H1 (cell line): ENCODE results near the gene PLCH2. TPM values are rescaled to one million over a fixed set of nuclear protein-coding genes. Genes with fewer than 3 reads are reported as not detected.

ENCODE experiments used
- CTCF ChIA-PET: fragments of 300-600 bp; sonication (Branson Sonifier 250); formaldehyde crosslinking; loops from one replicate; lab custom pipeline; 2021; ENCODE audit not compliant: partially characterized antibody; lab: Charles Lee
- POLR2A ChIA-PET: fragments of 300-600 bp; sonication (Branson Sonifier 250); formaldehyde crosslinking; loops from one replicate; lab custom pipeline; 2021; ENCODE audit warnings: inconsistent platforms; ENCODE audit not compliant: partially characterized antibody; lab: Charles Lee
- DNase-seq, 2 experiments: peaks; one replicate each; pipeline versions ENCODE4 v3.0.0 to v3.0.0-alpha.2; 2010 to 2022; ENCODE audit warnings: low spot score in 2 of 2, low read depth in 1 of 2, mixed read lengths in 1 of 2
- FAIRE-seq: peaks from 2 replicates; lab custom pipeline; 2011; peaks lifted over from hg19 to GRCh38; lab: Jason Lieb, UNC
- H2AFZ ChIP-seq: 2 replicates; pipeline ENCODE4 v1.8.1; 2012; ENCODE audit warnings: low read length, inconsistent platforms
- H2AK5ac ChIP-seq: 2 replicates; pipeline ENCODE4 v1.6.1; 2013; ENCODE audit warnings: low read depth, low read length
- H2BK120ac ChIP-seq: replicated peaks from 2 replicates; pipeline ENCODE3; 2013; ENCODE audit warnings: low read depth, low read length, inconsistent platforms
- H2BK12ac ChIP-seq: 2 replicates; pipeline ENCODE4 v1.6.1; 2013; ENCODE audit warnings: low read depth, low read length
- H2BK15ac ChIP-seq: 2 replicates; pipeline ENCODE4 v1.6.1; 2013; ENCODE audit warnings: low read length
- H2BK20ac ChIP-seq: 2 replicates; pipeline ENCODE4 v1.6.1; 2013; ENCODE audit warnings: low read length
- H2BK5ac ChIP-seq: 2 replicates; pipeline ENCODE4 v1.6.1; 2013; ENCODE audit warnings: low read depth, low read length
- H3K14ac ChIP-seq: 2 replicates; pipeline ENCODE4 v1.6.1; 2013; ENCODE audit warnings: inconsistent platforms; ENCODE audit not compliant: insufficient read length
- H3K18ac ChIP-seq: 2 replicates; pipeline ENCODE4 v1.6.1; 2013; ENCODE audit warnings: low read length; ENCODE audit errors: extremely low read depth
- H3K23ac ChIP-seq: 2 replicates; pipeline ENCODE4 v1.6.1; 2013; ENCODE audit warnings: inconsistent platforms; ENCODE audit not compliant: insufficient read length
- H3K23me2 ChIP-seq: 2 replicates; pipeline ENCODE4 v1.6.1; 2013; ENCODE audit warnings: low read depth, low read length
- H3K27ac ChIP-seq: 2 replicates; pipeline ENCODE4 v1.6.1; 2011; ENCODE audit warnings: low read depth, low read length, inconsistent platforms
- H3K27me3 ChIP-seq, 4 experiments: replicated peaks in 1 of 4; 1 replicate in 1 of 4; 2 replicates in 3 of 4; pipeline versions ENCODE4 v1.6.1 to v1.8.1; 2011 to 2013; ENCODE audit warnings: low read length in 3 of 4, mild to moderate bottlenecking in 3 of 4, inconsistent platforms in 2 of 4, mixed read lengths in 2 of 4, moderate library complexity in 1 of 4; ENCODE audit not compliant: control insufficient read depth in 3 of 4, insufficient read depth in 3 of 4; ENCODE audit errors: extremely low read depth in 1 of 4
- H3K36me3 ChIP-seq, 4 experiments: 2 replicates each; pipeline versions ENCODE4 v1.6.1 to v1.8.1; 2011 to 2013; ENCODE audit warnings: mild to moderate bottlenecking in 4 of 4, low read length in 3 of 4, moderate library complexity in 2 of 4, control low read depth in 1 of 4, inconsistent platforms in 1 of 4; ENCODE audit not compliant: insufficient read depth in 4 of 4, control insufficient read depth in 2 of 4
- H3K4ac ChIP-seq: replicated peaks from 2 replicates; pipeline ENCODE3; 2013; ENCODE audit warnings: low read length, low read depth, mixed read lengths, inconsistent platforms; ENCODE audit not compliant: insufficient read length
- H3K4me1 ChIP-seq, 4 experiments: replicated peaks in 1 of 4; 1 replicate in 1 of 4; 2 replicates in 3 of 4; pipeline versions ENCODE4 v1.6.1 to v1.8.1; 2011 to 2013; ENCODE audit warnings: low read length in 3 of 4, inconsistent platforms in 2 of 4, mixed read lengths in 1 of 4; ENCODE audit not compliant: insufficient read depth in 4 of 4, control insufficient read depth in 3 of 4
- H3K4me2 ChIP-seq, 2 experiments: 2 replicates each; pipeline versions ENCODE4 v1.6.1 to v1.8.1; 2011 to 2013; ENCODE audit warnings: low read depth in 2 of 2, low read length in 2 of 2, control low read depth in 1 of 2, inconsistent platforms in 1 of 2, mild to moderate bottlenecking in 1 of 2; ENCODE audit not compliant: insufficient read depth in 1 of 2
- H3K4me3 ChIP-seq, 4 experiments: fragments of 200-600, 300-600 bp in 1 of 4; sonication (generic), shearing (Covaris generic), sonication (Bioruptor Twin) in 1 of 4; 2 replicates each; pipeline versions ENCODE4 v1.5.1 to v1.8.1; 2011 to 2016; ENCODE audit warnings: low read length in 4 of 4, low read depth in 3 of 4, control low read depth in 2 of 4, inconsistent platforms in 2 of 4, mild to moderate bottlenecking in 2 of 4, mixed read lengths in 1 of 4, moderate library complexity in 1 of 4; ENCODE audit not compliant: insufficient read depth in 2 of 4; ENCODE audit errors: extremely low read depth in 1 of 4
- H3K56ac ChIP-seq: replicated peaks from 2 replicates; pipeline ENCODE3; 2013; ENCODE audit warnings: low read depth, mild to moderate bottlenecking, mixed read lengths, low read length, inconsistent platforms; ENCODE audit not compliant: insufficient read length
- H3K79me1 ChIP-seq: 2 replicates; pipeline ENCODE4 v1.6.1; 2013; ENCODE audit warnings: low read depth, low read length, control low read depth
- H3K79me2 ChIP-seq, 2 experiments: 2 replicates each; pipeline versions ENCODE4 v1.6.1 to v1.8.1; 2012 to 2013; ENCODE audit warnings: low read length in 2 of 2, mild to moderate bottlenecking in 2 of 2, inconsistent platforms in 1 of 2; ENCODE audit not compliant: insufficient read depth in 2 of 2, control insufficient read depth in 1 of 2
- H3K9ac ChIP-seq, 4 experiments: replicated peaks in 1 of 4; 1 replicate in 1 of 4; 2 replicates in 3 of 4; pipeline versions ENCODE4 v1.6.1 to v1.8.1; 2011 to 2013; ENCODE audit warnings: low read depth in 3 of 4, low read length in 3 of 4, control low read depth in 2 of 4, mild to moderate bottlenecking in 2 of 4, moderate library complexity in 2 of 4, inconsistent platforms in 1 of 4; ENCODE audit errors: extremely low read depth in 1 of 4
- H3K9me3 ChIP-seq, 2 experiments: 2 replicates each; pipeline versions ENCODE4 v1.6.1 to v1.8.1; 2012 to 2013; ENCODE audit warnings: mild to moderate bottlenecking in 2 of 2, moderate library complexity in 2 of 2, control low read depth in 1 of 2, inconsistent platforms in 1 of 2, low read depth in 1 of 2, low read length in 1 of 2, mixed read lengths in 1 of 2; ENCODE audit not compliant: insufficient read depth in 2 of 2
- H4K20me1 ChIP-seq, 2 experiments: replicated peaks in 1 of 2; 2 replicates each; pipeline versions ENCODE3 to v1.8.1; 2011 to 2013; ENCODE audit warnings: inconsistent platforms in 2 of 2, low read length in 2 of 2, mild to moderate bottlenecking in 1 of 2; ENCODE audit not compliant: insufficient read depth in 2 of 2, control insufficient read depth in 1 of 2
- H4K5ac ChIP-seq: 2 replicates; pipeline ENCODE4 v1.6.1; 2013; ENCODE audit warnings: low read length, low read depth, mixed read lengths, inconsistent platforms; ENCODE audit not compliant: insufficient read length
- H4K8ac ChIP-seq: 2 replicates; pipeline ENCODE4 v1.8.0; 2013; ENCODE audit warnings: mild to moderate bottlenecking, moderate library complexity, low read length, inconsistent platforms; ENCODE audit not compliant: insufficient read depth; ENCODE audit errors: extremely low read depth
- H4K91ac ChIP-seq: replicated peaks from 2 replicates; pipeline ENCODE3; 2013; ENCODE audit warnings: low read length, mixed read lengths, inconsistent platforms; ENCODE audit not compliant: insufficient read length
- GABPA ChIP-seq: IDR thresholded peaks from 2 replicates; pipeline ENCODE4 v1.6.1; 2011; ENCODE audit warnings: mild to moderate bottlenecking, low read length, moderate library complexity, borderline replicate concordance; ENCODE audit not compliant: insufficient read depth
- POU5F1 ChIP-seq: IDR thresholded peaks from 2 replicates; pipeline ENCODE4 v1.6.1; 2011; ENCODE audit warnings: low read depth, mild to moderate bottlenecking, low read length, moderate library complexity
- SP1 ChIP-seq: IDR thresholded peaks from 2 replicates; pipeline ENCODE4 v1.6.1; 2011; ENCODE audit warnings: low read depth, low read length
- WGBS, 2 experiments: shearing (Covaris generic) in 1 of 2; methylation state at CpG; one replicate each; pipeline versions ENCODE4 v1.1.6 to v1.1.7; 2013 to 2015; ENCODE audit warnings: low lambda C conversion rate in 2 of 2, mixed read lengths in 2 of 2, inconsistent platforms in 1 of 2, low coverage in 1 of 2, missing lambda C conversion rate in 1 of 2; ENCODE audit not compliant: insufficient replicate concordance in 2 of 2, insufficient coverage in 1 of 2, insufficient read length in 1 of 2; ENCODE audit errors: extremely low coverage in 1 of 2, missing lambda C conversion rate in 1 of 2; 5-methylcytosine and 5-hydroxymethylcytosine counted together
- polyA plus RNA-seq, 7 experiments: library from polyadenylated mRNA; depleted of rRNA in 3 of 7; stranded (reverse) in 5 of 7; unstranded in 2 of 7; fragments of >200 nt in 5 of 7; fragments of 200-250 nt in 2 of 7; gene quantifications; 1 replicate in 5 of 7; 2 replicates in 1 of 7; 4 replicates in 1 of 7; pipeline versions ENCODE4 v1.2.1 to v1.2.3, GENCODE V29; 2011 to 2013; ENCODE audit warnings: missing spikeins in 2 of 7, mixed read lengths in 2 of 7
- total RNA-seq: library from RNA; stranded (reverse); fragmentation: NEBNext Ultra II Directional; extraction: Animal tissue kit (Norgen Biotek cat#: 25700); gene quantifications from 2 replicates; pipeline ENCODE4 v1.2.1, GENCODE V29; 2021

Gene PLCH2
- total and polyA plus RNA-seq, 2 of the 8 experiments (the other 6 are each of a cell fraction or from before 2014, with no cell fraction given), result 0.14 to 0.19 TPM

DNA sequence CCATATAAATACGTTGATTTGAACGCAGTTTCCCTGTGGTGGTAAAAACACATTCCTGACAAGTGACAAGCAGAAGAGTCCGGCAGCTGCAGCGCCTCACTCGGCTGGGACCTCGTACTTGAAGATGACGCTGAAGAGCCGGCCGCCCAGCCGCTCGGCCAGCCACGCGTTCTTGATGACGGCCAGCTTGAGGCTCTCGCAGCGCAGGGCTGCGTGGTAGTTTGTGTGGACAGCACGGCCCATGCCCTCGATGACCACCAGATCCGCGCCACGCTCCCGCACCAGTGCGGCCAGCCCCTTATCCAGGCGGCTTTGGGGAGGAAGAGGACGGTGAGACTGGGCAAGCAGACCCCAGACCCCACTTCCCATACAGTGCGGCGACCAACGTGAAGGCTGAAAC is 32.7 kb downstream of the PLCH2 start:
- Histone ChIP-seq H3K23me2 (no peaks in the 10 kb centered on the region), H4K20me1 (peaks cover 6 to 18% of the 10 kb centered on the region in 2 experiments), H3K9ac (no peak overlapping the region), H3K18ac (no peak overlapping the region), H4K8ac (no peak overlapping the region), H3K27ac (no peak overlapping the region), H2BK12ac (no peak overlapping the region), H4K5ac (no peak overlapping the region), H2BK15ac (no peak overlapping the region), H2BK120ac (no peak overlapping the region), H2BK5ac (no peak overlapping the region; the same call in 1 of the 2 replicates), H3K4me2 (no peak overlapping the region), H3K36me3 (peaks cover 8 to 38% (median 23%) of the 10 kb centered on the region in 4 experiments; a peak in 6 of 8 replicates), H3K4ac (no peak overlapping the region), H2BK20ac (no peak overlapping the region), H3K79me1 (no peaks in the 10 kb centered on the region; the same call in 1 of the 2 replicates), H3K9me3 (no peaks in the 10 kb centered on the region), H3K56ac (no peak overlapping the region), H3K4me1 (no peaks in the 10 kb centered on the region; a peak in 1 of 7 replicates), H3K27me3 (no peaks in the 10 kb centered on the region), H4K91ac (no peak overlapping the region), H3K79me2 (no peaks in the 10 kb centered on the region), H2AFZ (no peak overlapping the region), H2AK5ac (no peak overlapping the region), H3K14ac (no peak overlapping the region), H3K4me3 (no peak overlapping the region), H3K23ac (no peak overlapping the region)
- TF ChIP-seq GABPA (peak; percentile 9; the same call in 1 of the 2 replicates), SP1 (no peak), POU5F1 (no peak)
- ChIA-PET POLR2A (interaction anchor here (1.0 kb wide), 1 partner anchor 13 kb away, joined by 4 read pairs; no protein-coding TSS in a partner anchor), CTCF (no interaction called here)
- FAIRE-seq (no peak), DNase-seq (no peak)
- WGBS, 2 experiments, result 92% methylated on average over 28 of the region's 29 CpGs; no CpG with 5 or more reads in 1 of the 2 experiments
